Motor neuron (in vitro differentiated cells): Measurements from ENCODE around the gene C9orf50. TPM values are rescaled to one million over a fixed set of nuclear protein-coding genes. Genes with fewer than 3 reads are reported as not detected.
A peak's percentile ranks its signal among the peaks of the same experiment; 100 is the strongest.

Experiments used
- ATAC-seq, 8 experiments: fragments of 200-7000 bp; cut with Tn5 transposase; replicated peaks in 6 of 8; 2 replicates each; pipeline ENCODE4 v1.8.0; 2021; ENCODE audit warnings: mild to moderate bottlenecking in 8 of 8, moderate library complexity in 8 of 8
- H3K27ac ChIP-seq, 2 donors: fragments of 250-450 bp; sonication (Bioruptor Pico); 2 replicates each; pipeline ENCODE4 v1.9.0; 2021; ENCODE audit warnings: antibody characterized with exemption in 2 of 2, mild to moderate bottlenecking in 2 of 2, moderate library complexity in 1 of 2
- H3K4me1 ChIP-seq, 2 donors: fragments of 250-450 bp; sonication (Bioruptor Pico); replicated peaks in 1 of 2; 2 replicates each; pipeline ENCODE4 v1.6.1; 2021; ENCODE audit warnings: antibody characterized with exemption in 2 of 2, mild to moderate bottlenecking in 2 of 2, moderate library complexity in 1 of 2
- H3K4me3 ChIP-seq, 5 donors: fragments of 250-450 bp; sonication (Bioruptor Pico); 2 replicates each; pipeline ENCODE4 v1.9.0; 2021; ENCODE audit warnings: antibody characterized with exemption in 5 of 5, mild to moderate bottlenecking in 5 of 5, moderate library complexity in 4 of 5
- WGBS, 10 experiments: fragments of 450-650 bp; shearing (Covaris generic); methylation state at CpG; one replicate each; pipeline ENCODE4 v1.0.0; 2022; 5-methylcytosine and 5-hydroxymethylcytosine counted together
- in situ Hi-C, 9 experiments: fragments of 400-800 bp; cut with MboI; loops; one replicate each; pipeline ENCODE4 v1.15.0; 2021; ENCODE audit warnings: low sequenced_read_pairs in 9 of 9, low pct_unique_long_range_greater_than_20kb in 2 of 9; ENCODE audit not compliant: unreplicated experiment in 9 of 9
- total RNA-seq, 8 experiments: library from RNA; unstranded; fragments of 300-600 nt; gene quantifications; 2 replicates each; pipeline versions ENCODE4 v1.2.3 to v1.2.4, GENCODE V29; 2022

C9orf50 gene
- total RNA-seq, 8 experiments from 2014 or later: 0.22 to 1.00 (median 0.49) TPM; not detected in 2

DNA sequence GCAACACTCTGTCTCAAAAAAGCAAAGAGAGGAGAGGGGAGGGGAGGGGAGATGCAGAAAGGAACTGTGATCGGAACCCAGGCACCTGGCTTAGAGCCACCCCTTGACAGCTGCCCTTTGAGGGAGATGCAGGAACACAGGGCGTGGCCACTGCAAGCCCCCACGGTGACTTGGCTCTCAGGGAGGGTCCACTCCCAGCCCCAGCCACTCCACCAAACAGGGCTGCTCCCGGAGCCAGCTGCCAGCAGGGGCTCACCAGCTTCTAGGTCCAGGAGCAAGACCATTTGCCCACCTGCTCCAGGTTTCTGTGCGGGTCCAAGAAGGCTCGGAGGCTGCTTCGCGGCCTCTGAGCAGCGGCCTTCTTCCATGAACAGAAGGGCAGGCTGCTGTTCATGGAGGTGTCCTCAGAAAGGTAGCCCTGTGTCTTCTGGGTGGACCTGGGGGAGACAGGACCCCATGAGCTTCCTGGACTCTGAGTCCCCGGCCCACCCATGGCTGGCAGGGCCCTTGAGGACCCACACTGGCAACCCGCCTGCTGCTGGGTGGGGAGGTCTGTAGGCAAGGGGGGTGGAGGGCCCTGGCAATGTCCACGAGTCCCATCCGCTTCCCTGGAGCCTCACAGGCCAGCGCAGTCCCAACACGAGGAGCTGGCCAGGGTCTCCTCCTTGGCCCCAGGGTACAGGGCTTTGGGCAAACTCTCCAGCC is 7.9 kb downstream of the C9orf50 start:
- in situ Hi-C loops: loop anchor here in 8 of 9 experiments (10.0 to 25.0 kb wide), 4 partner anchors 226 to 478 kb away; no protein-coding TSS in a partner anchor
- no peak overlapping the region for H3K4me3 ChIP-seq
- ATAC-seq: peak in 1 of 8 experiments; percentile 0
- H3K27ac ChIP-seq: no peak overlapping the region
- WGBS, 10 experiments: 20 to 100% (median 84%) methylated on average over 1 to 4 of the region's 15 CpGs; no CpG with 5 or more reads in 6 of the 10 experiments
- H3K4me1 ChIP-seq: peaks cover 22 to 30% of the 10 kb centered on the region in 2 donors

DNA sequence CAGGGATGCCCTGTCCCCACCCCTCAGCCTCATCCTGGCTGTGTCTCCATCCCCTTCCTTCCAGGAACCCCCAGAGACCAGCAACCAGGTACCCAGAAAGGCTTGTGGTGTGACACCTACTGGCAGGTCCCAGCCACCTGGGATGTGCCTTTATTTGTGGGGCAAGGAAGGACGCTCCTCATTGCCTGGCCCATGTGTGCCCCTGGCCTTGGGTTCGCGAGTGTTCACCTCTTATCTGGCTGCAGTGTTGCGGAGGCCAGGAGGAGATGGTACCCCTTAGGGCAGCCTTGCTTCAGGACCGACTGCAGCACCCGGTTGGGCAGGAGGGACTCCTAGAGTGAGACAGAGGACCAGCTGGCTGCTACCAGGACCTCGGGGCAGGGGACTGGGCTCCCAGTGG is 8.8 kb downstream of the C9orf50 start:
- no peak for ATAC-seq
- Histone ChIP-seq H3K4me3 (no peak overlapping the region), H3K27ac (no peak overlapping the region), H3K4me1 (peaks cover 30 to 38% of the 10 kb centered on the region in 2 donors)
- in situ Hi-C loops: loop anchor here in 8 of 9 experiments (10.0 to 25.0 kb wide), 4 partner anchors 225 to 477 kb away; no protein-coding TSS in a partner anchor
- WGBS, 10 experiments: 13 to 90% (median 82%) methylated on average over 2 to 3 of the region's 7 CpGs; no CpG with 5 or more reads in 7 of the 10 experiments

DNA sequence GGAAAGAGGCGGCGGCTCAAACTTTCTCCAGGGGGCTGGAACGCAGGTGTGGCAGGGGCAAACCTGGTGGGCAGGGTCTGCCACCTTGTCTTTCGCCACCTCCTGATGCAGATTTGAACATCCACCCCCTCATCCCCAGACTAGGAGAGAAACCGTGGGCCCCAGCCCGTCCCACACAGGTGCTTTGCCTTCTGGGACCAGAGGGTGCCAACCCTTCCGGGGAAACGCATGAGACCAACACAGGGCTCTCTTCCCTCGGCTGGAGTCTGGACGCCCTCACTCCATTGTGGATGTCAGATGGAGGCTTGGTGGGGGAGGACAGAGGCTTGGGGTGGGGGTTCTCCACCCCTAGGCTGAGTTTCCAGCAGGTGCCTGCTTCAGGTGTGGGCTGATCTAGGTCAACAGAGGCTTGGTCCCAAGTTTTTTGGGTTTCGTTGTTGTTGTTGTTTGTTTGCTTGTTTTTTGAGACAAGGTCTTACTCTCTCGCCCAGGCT is 9.5 kb downstream of the C9orf50 start:
- no peak overlapping the region for H3K27ac ChIP-seq
- 75 to 83% (median 80%) methylated on average over 1 to 2 of the region's 12 CpGs; no CpG with 5 or more reads in 7 of the 10 experiments for WGBS, 10 experiments
- peak in 1 of 8 experiments; percentile 1 for ATAC-seq
- no peak overlapping the region for H3K4me3 ChIP-seq
- peaks cover 31 to 40% of the 10 kb centered on the region in 2 donors for H3K4me1 ChIP-seq
- in situ Hi-C loops: loop anchor here in 8 of 9 experiments (10.0 to 25.0 kb wide), 4 partner anchors 224 to 477 kb away; no protein-coding TSS in a partner anchor

DNA sequence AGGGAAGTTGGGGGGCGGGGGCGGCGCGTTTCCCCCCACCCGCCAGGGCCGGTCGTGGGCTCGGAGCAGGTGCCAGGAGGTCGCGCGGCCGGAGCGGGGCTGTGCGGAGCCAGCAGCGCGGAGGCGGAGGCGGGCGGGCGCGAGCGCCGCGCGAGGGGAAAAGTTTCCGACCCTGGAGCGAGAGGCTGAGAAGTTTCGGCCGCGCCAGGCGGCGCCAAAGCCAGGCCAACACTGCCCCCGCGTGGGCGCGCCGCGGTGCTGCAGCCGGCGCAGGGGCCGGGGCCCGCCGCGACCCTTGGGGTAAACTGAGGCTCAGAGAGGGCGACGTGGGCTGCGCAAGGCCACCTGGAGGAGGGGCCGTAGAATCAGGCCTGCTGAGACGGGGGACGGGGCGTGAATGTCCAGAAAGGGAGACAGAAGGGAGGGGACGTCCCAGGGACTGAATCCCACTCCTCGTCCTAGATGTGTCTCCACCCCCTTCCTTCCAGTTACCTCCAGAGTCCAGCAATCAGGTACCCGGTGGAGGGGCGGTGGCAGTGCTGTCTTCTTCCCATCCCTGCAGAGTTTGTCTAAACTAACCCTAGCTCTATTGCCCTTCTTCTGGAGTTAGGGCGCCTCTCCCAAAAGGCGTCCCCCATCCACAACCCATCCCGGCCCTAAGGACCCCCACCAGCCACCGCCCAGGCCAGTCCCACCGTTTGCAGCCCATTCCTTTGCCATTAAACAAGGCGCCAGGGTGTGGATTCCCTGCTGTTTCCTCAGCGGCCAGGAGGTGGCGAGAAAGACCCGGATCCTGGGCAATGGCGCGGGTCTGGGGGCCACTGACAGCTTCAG is 10.2 kb downstream of the C9orf50 start:
- Histone ChIP-seq H3K27ac (peak overlapping the region in 1 of 2 donors; percentile 39), H3K4me1 (peaks cover 31 to 40% of the 10 kb centered on the region in 2 donors), H3K4me3 (peak overlapping the region; percentile 22 to 41 (median 29))
- 0% methylated on average over 1 to 4 of the region's 66 CpGs; no CpG with 5 or more reads in 6 of the 10 experiments for WGBS, 10 experiments
- in situ Hi-C loops: loop anchor here in 8 of 9 experiments (10.0 to 25.0 kb wide), 4 partner anchors 223 to 476 kb away; no protein-coding TSS in a partner anchor
- ATAC-seq: peak; percentile 10 to 68 (median 48)

DNA sequence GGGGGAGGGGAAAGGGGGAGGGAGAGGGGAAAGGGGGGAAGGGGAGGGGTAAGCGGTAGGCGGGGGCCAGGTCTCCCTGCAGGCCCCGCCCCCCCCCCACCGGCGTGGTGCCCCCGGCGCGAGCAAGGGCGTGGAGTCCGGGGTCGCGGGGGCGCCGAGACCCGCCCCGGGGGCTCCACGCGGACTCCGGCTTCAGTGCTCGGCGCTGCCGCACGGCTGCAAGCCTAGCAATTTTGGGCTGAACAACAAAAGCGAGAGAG is 10.8 kb downstream of the C9orf50 start:
- peak overlapping the region in 1 of 2 donors; percentile 39 for H3K27ac ChIP-seq
- H3K4me1 ChIP-seq: peaks cover 31 to 40% of the 10 kb centered on the region in 2 donors
- ATAC-seq: peak in 4 of 8 experiments; percentile 1 to 15 (median 4)
- in situ Hi-C loops: loop anchor here in 8 of 9 experiments (10.0 to 25.0 kb wide), 4 partner anchors 223 to 475 kb away; no protein-coding TSS in a partner anchor
- WGBS, 10 experiments: no CpG with 5 or more reads among the region's 24 CpGs
- peak overlapping the region; percentile 22 to 41 (median 29) for H3K4me3 ChIP-seq

DNA sequence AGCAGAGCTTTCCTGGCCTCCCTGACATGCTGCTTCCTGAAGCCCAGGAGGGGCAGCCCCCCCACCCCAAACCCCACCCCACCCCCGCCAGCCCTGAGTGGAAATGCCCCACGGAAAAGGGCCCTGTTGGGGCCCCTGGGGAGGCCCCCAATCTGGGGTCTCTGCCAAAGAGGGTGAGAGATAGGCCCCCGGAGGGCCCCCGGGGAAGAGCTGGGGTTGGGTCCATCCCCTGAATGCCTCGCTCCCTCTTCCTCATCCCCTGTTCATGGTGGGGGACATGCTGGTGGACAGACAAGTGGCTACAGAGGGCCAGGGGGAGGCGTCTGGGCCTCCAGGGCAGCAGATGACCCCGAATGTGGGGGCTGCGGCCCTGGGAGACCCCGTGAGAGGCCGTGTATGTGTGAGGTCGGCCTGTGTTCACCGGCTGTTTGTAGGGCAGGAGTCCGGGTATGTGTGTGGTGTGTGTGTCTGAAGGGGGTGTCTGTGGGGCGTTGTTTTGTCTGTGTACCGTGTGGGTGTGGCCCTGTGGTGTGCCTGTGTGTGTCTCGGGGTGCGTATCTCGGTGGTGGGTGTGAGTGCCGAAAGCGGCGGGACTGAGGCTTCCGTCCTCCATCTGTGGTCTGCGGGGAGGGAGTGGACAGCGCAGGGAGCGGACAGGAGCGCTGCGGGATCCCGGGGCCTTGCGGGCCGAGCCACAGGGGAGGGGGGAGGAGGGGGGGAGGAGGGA is 11.3 kb downstream of the C9orf50 start:
- in situ Hi-C loops: loop anchor here (10.0 to 25.0 kb wide), 6 partner anchors 222 to 475 kb away; partner anchors contain the start of gene IER5L (in 1 of the 9)
- Histone ChIP-seq H3K4me1 (peaks cover 31 to 43% of the 10 kb centered on the region in 2 donors), H3K27ac (peak overlapping the region in 1 of 2 donors; percentile 73), H3K4me3 (no peak overlapping the region)
- WGBS, 10 experiments: 19 to 40% (median 35%) methylated on average over 2 to 12 of the region's 30 CpGs; no CpG with 5 or more reads in 5 of the 10 experiments
- peak in 5 of 8 experiments; percentile 4 to 34 (median 12) for ATAC-seq

DNA sequence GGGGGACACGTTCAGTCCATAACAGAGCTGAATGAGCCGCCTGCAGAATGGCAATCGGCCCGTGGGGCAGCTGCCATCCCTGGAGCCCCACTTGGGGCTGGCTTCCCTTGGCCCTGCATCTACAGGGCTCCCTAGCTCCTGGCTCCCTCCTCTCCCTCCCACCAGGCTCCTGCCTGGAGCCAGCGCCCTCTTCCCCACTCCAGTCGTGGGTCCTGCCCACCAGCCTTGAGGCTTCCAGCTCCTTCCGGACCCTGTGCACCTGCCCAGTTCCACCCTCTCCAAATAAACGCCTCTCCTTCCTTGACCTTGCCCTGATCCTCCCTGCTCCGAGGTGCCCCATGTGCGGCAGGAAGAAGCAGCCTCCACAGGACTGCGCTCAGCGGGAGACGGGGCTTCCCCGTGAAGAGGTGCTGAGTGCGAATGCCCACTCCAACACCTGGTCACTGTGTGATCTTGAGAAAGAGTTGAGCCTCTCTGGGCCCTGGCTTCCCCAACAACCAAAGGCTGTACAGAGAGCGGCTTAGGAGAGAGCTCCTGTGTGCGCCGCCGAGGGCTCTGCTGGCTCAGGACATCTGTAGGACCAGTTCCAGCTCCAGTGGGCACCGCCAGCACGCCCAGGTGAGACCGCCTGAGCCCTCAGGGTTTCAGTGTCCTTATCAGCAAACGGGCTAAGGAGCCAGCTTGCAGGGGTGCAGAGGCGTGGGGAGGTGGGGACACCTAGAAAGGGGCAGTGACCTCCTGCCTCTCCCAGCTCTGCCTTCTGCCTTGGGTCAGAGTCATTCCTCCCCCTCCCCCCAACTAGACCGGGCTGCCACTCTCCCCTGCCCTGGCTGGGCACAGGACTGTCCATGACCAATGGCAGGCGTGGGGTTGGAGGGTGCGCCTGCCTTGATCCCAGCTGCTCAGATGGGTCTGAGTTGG is 12.1 kb downstream of the C9orf50 start:
- peak overlapping the region in 1 of 2 donors; percentile 73 for H3K27ac ChIP-seq
- ATAC-seq: no peak
- peaks cover 26 to 42% of the 10 kb centered on the region in 2 donors for H3K4me1 ChIP-seq
- in situ Hi-C loops: loop anchor here in 8 of 9 experiments (10.0 to 25.0 kb wide), 5 partner anchors 222 to 472 kb away; partner anchors contain the start of gene IER5L (in 1 of the 8)
- no peak overlapping the region for H3K4me3 ChIP-seq
- WGBS, 10 experiments: 89 to 100% (median 95%) methylated on average over 1 to 8 of the region's 27 CpGs; no CpG with 5 or more reads in 4 of the 10 experiments

DNA sequence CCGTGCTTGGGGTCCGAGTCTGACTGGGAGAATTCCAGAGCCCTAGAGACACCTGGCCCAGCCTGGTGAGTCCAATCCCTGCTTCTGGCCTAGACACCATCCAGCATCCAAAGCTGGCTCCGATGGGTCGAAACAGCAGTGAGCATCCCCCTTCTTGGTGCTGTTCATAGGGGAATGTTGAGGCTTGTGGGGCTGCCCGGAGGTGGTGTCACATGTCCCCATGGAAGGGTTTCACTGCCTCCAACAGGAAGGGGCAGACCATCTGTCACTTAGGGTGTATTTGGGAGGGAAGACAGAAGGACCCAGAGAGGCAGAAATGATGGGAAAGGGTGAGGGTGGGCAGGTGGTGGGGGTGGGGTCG is 13.9 kb downstream of the C9orf50 start:
- peaks cover 23 to 43% of the 10 kb centered on the region in 2 donors for H3K4me1 ChIP-seq
- no peak overlapping the region for H3K4me3 ChIP-seq
- in situ Hi-C loops: loop anchor here in 8 of 9 experiments (10.0 to 25.0 kb wide), 5 partner anchors 220 to 470 kb away; partner anchors contain the start of gene IER5L (in 1 of the 8)
- WGBS, 10 experiments: 92% methylated on average over 4 of the region's 6 CpGs; no CpG with 5 or more reads in 9 of the 10 experiments
- ATAC-seq: no peak
- peak overlapping the region; percentile 12 to 58 for H3K27ac ChIP-seq

DNA sequence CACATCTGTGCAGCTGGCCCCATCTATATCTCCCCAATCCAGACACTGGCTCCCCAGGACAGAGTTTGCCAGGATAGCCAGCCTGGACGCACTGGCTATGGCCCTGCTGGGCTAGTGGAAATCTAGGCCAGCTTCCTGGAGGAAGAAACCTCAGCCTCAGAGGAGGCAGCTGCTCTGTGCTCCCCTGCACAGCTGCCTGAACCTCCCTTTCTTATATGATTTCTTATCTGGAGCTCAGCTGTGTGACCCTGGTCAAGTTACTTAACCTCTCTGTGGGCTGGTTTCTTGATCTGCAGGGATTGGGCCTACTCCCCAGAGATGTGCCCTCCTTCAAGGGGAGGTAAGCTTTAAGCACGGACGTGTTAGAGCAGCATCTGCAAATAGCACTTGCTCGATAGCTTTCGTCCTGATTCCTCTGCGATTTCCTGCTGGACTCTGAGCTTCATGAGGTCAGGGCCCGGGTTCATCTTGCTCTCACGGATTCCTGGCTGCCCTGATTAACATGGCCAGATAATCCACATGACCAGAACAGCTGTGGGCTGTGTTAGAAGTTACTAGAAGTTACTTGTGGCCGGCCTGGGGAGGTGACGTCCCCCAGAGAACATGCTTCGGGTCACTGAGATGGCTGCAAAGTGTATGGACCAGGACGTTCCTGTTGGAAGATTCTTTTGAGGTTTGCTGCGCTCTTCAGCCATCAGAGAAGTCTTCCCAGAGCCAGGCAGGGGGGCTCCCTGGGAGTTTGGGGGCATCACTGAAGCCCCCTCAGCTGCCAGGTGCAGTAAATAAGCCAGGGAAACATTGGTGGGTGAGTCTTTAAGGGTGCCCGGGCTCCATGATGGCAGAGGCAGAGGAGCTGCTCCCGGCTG is 14.5 kb downstream of the C9orf50 start:
- in situ Hi-C loops: loop anchor here in 8 of 9 experiments (10.0 to 25.0 kb wide), 5 partner anchors 219 to 469 kb away; partner anchors contain the start of gene IER5L (in 1 of the 8)
- ATAC-seq: no peak
- Histone ChIP-seq H3K4me1 (peaks cover 23 to 43% of the 10 kb centered on the region in 2 donors), H3K27ac (peak overlapping the region in 1 of 2 donors; percentile 12), H3K4me3 (no peak overlapping the region)
- WGBS, 10 experiments: 74 to 100% (median 83%) methylated on average over 3 to 10 of the region's 15 CpGs; no CpG with 5 or more reads in 3 of the 10 experiments

DNA sequence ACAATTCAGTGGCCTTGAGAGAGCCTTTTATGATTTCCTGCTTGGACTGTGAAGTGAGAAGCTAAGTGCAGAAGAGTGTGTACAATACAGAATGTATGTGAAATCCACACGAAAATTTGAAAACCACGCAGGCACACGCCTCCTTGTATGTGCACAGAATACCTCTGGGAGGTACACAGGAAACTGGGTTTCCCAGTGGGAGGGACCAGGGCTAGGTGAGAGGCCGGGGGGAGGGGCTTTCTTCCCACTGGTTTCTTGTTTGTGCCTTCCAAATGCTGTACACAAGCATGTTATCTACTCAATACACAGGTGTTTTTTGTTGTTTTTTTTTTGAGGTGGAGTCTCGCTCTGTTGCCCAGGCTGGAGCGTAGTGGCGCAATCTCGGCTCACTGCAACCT is 16.1 kb downstream of the C9orf50 start:
- in situ Hi-C loops: loop anchor here in 8 of 9 experiments (10.0 to 25.0 kb wide), 5 partner anchors 217 to 467 kb away; partner anchors contain the start of gene IER5L (in 1 of the 8)
- H3K27ac ChIP-seq: peak overlapping the region in 1 of 2 donors; percentile 21
- peaks cover 17 to 32% of the 10 kb centered on the region in 2 donors for H3K4me1 ChIP-seq
- 60 to 100% (median 92%) methylated on average over 1 to 5 of the region's 8 CpGs; no CpG with 5 or more reads in 5 of the 10 experiments for WGBS, 10 experiments
- no peak for ATAC-seq
- H3K4me3 ChIP-seq: no peak overlapping the region
